ENCODE measurements around the gene BTNL3. TPM values are rescaled to one million over a fixed set of nuclear protein-coding genes. Genes with fewer than 3 reads are reported as not detected.

Gene BTNL3
- total RNA-seq, 2 donors from 2014 or later = 0.10 to 0.16 TPM

Other genes with a start within 250 kb of the BTNL3 start
- gene OR2Y1, start 248.8 kb upstream of the BTNL3 start, total RNA-seq = not detected
- gene MGAT1, start 186.0 kb upstream of the BTNL3 start, total RNA-seq = 100 to 1,000 TPM; 102 to 109 TPM
- 10 to 100 TPM; 22.8 to 34.9 TPM for gene ZFP62, start 127.6 kb upstream of the BTNL3 start, total RNA-seq
- 1 to 10 TPM in 1 of 2 donors, under 1 TPM in 1; 0.74 to 1.2 TPM for gene BTNL8, start 89.7 kb upstream of the BTNL3 start, total RNA-seq
- gene BTNL9, start 51.4 kb downstream of the BTNL3 start, total RNA-seq = under 1 TPM in 1 of 2 donors, not detected in 1; 0.55 TPM
- not detected for gene OR2V1, start 142.3 kb downstream of the BTNL3 start, total RNA-seq
- gene OR2V2, start 158.7 kb downstream of the BTNL3 start, total RNA-seq = not detected
- gene TRIM7, start 216.3 kb downstream of the BTNL3 start, total RNA-seq = 1 to 10 TPM; 2.4 to 2.9 TPM
- gene TRIM41, start 234.4 kb downstream of the BTNL3 start, total RNA-seq = 10 to 100 TPM; 42.1 to 52.1 TPM

All from activated T-cell treated with anti-CD3 and anti-CD28 coated beads, Interleukin-2, amount 50 U/mL, for 72 hours (primary cell).